Heart right ventricle (tissue), 16 donors: ENCODE measurements around the gene FOXP2. TPM values are rescaled to one million over a fixed set of nuclear protein-coding genes. Genes with fewer than 3 reads are reported as not detected.
A peak's percentile ranks its signal among the peaks of the same experiment; 100 is the strongest.

Experiments used
- ATAC-seq, 8 donors: fragments of 200-7000 bp; cut with Tn5 transposase; one replicate each; pipeline ENCODE4 v1.9.1; 2020; ENCODE audit warnings: mild to moderate bottlenecking in 8 of 8, moderate library complexity in 8 of 8, moderate number of reproducible peaks in 1 of 8
- DNase-seq, 2 donors: peaks; one replicate each; pipeline ENCODE4 v3.0.0-alpha.2; 2020
- H3K27ac ChIP-seq, 10 donors: fragments of 200-600 bp; sonication (generic) in 2 of 10; one replicate each; pipeline versions ENCODE4 v1.5.0 to v1.8.0; 2020 to 2022; ENCODE audit warnings: mild to moderate bottlenecking in 3 of 10
- H3K27me3 ChIP-seq, 7 donors: fragments of 200-600 bp; one replicate each; pipeline ENCODE4 v1.8.0; 2021 to 2022; ENCODE audit warnings: mild to moderate bottlenecking in 2 of 7
- H3K36me3 ChIP-seq, 9 donors: fragments of 200-600 bp; sonication (generic) in 1 of 9; one replicate each; pipeline versions ENCODE4 v1.5.0 to v1.8.0; 2020 to 2022; ENCODE audit warnings: mild to moderate bottlenecking in 2 of 9
- H3K4me1 ChIP-seq, 9 donors: fragments of 200-600 bp; sonication (generic) in 1 of 9; one replicate each; pipeline versions ENCODE4 v1.5.0 to v1.8.0; 2020 to 2022; ENCODE audit warnings: mild to moderate bottlenecking in 4 of 9
- H3K4me3 ChIP-seq, 10 donors: fragments of 200-600 bp; sonication (generic) in 2 of 10; one replicate each; pipeline versions ENCODE4 v1.5.0 to v1.8.0; 2020 to 2022; ENCODE audit warnings: mild to moderate bottlenecking in 7 of 10, moderate library complexity in 2 of 10
- H3K9me3 ChIP-seq, 11 donors: fragments of 200-600 bp in 10 of 11; sonication (generic) in 2 of 11; one replicate each; pipeline versions ENCODE4 v1.5.0 to v1.8.0; 2013 to 2022; ENCODE audit warnings: mild to moderate bottlenecking in 2 of 11, control low read depth in 1 of 11, moderate library complexity in 1 of 11
- CTCF ChIP-seq, 9 donors: fragments of 200-600 bp; sonication (generic) in 2 of 9; IDR thresholded peaks; one replicate each; pipeline versions ENCODE4 v1.5.0 to v1.8.0; 2021 to 2022; ENCODE audit warnings: antibody characterized with exemption in 9 of 9, mild to moderate bottlenecking in 5 of 9, moderate library complexity in 1 of 9
- WGBS, 2 donors: extraction: QIAGEN DNeasy Blood & Tissue Kit; methylation state at CpG; one replicate each; pipeline ENCODE4 v1.1.7; 2013; ENCODE audit warnings: inconsistent platforms in 1 of 2; 5-methylcytosine and 5-hydroxymethylcytosine counted together
- intact Hi-C, 10 donors: fragments of 100-400 bp; cut with DNase I; formaldehyde crosslinking; loops; one replicate each; pipeline versions ENCODE4 v1.11.1 to v1.14.2; 2022
- long read RNA-seq, 3 donors: library from polyadenylated mRNA; unstranded; transcript quantifications; one replicate each; pipeline ENCODE4 v2.0.0, GENCODE V29; 2020 to 2021
- polyA plus RNA-seq, 2 donors: library from polyadenylated mRNA; stranded (reverse); fragments of 200-250 nt; gene quantifications; one replicate each; pipeline ENCODE4 v1.2.3, GENCODE V29; 2013
- total RNA-seq, 10 donors: library from RNA; stranded (reverse); fragmentation: NEBNext Ultra II Directional in 3 of 10; extraction: Animal tissue kit (Norgen Biotek cat#: 25700) in 3 of 10; gene quantifications; one replicate each; pipeline versions ENCODE4 v1.2.1 to v1.2.4, GENCODE V29; 2021 to 2023
- donor health status: Arrhythmogenic right ventricular cardiomyopathy.
- donor health status: ischemic (EF 13 %, LVEDD 7.1; RV severe dilation, severe dysfunction).
- donor health status: healthy with polysubstance abuse.
- donor health status: DM: no; HTN: yes; CAD: no.
- donor health status: DM: no; HTN: no; CAD: no.
- donor health status: ischemic (EF 25% LVEDD 6.9; RV normal size, moderate dysfunction).
- donor health status: ischemic (EF 25% LVEDD 5.7; RV mildly dilated, moderate dysfunction).
- donor health status: healthy.
- donor health status: DM: yes; HTN: yes; CAD: no.
- donor health status: Ischemic cardiomyopathy.
- donor health status: ischemic (EF 35%, LVEDD 5.7; RV mildly dilated, moderate dysfunction).
- donor health status: nonischemic (EF 11% LVEDD 7.7; RV severe dilation, severe dysfunction).
- donor health status: DM: yes; HTN: yes; CAD: no.
- donor health status: PGD.
- donor health status: ischemic (EF 29% LVEDD 5.4; RV normal size, mild dysfunction).
- donor health status: nonischemic (EF 23%, LVEDD 6.1; RV moderate dilation, normal function).

FOXP2 gene
- 1 to 10 TPM; 1.3 to 4.7 (median 2.3) TPM for total RNA-seq
- 1 to 10 TPM in 1 of 2 donors, under 1 TPM in 1; 0.16 to 1.3 TPM for polyA plus RNA-seq
- long read RNA-seq, donor 1: 0 reads
- long read RNA-seq, donor 2, partial matches to known transcripts: 0 of 1 reads
- long read RNA-seq, donor 2, other reads (novel, unspliced or antisense): 1 of 1 reads
- long read RNA-seq, donor 3, partial matches to known transcripts: 0 of 5 reads
- long read RNA-seq, donor 3, other reads (novel, unspliced or antisense): 5 of 5 reads

GRCh38 chr7:114414156-114415063 is at the start of gene FOXP2:
TSS of gene FOXP2 (plus strand) at chr7:114414815. CDS start at chr7:114426512, 11,697 bp downstream.
- intact Hi-C loops: loop anchor here in 1 of 10 donors (10.0 kb wide), 1 partner anchor 330 kb away; no protein-coding TSS in a partner anchor
- WGBS, 2 donors: 9 to 13% methylated on average over 2 of the region's 2 CpGs

DNA sequence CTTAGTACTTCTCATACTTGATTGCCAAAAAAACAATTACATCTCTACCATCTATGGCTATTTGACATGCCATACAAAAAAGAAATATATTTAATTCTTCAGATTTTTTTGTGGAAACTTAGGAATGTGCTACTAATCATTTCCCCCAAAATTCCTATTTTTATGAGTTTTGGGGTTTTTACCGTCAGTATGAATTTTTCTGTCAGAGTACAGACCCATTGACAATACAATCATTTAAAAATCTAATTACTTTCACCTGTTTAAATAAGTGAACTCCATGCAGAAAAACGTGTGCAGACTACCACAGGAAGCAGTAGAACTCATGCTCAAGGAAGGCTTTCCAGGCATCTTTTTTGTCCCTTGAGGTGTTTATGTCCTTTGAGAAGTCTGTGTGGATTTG is 48.8 kb upstream of the FOXP2 start:
- H3K27me3 ChIP-seq: no peaks in the 10 kb centered on the region
- WGBS, 2 donors: 64 to 66% methylated on average over 2 of the region's 2 CpGs
- intact Hi-C loops: no loop called here
- H3K9me3 ChIP-seq: no peaks in the 10 kb centered on the region
- no peak for TF ChIP-seq CTCF (IDR thresholded peaks at IDR 0.05)
- no peaks in the 10 kb centered on the region for H3K4me1 ChIP-seq
- DNase-seq (no peak), ATAC-seq (no peak)
- no peak overlapping the region for H3K4me3 ChIP-seq
- H3K36me3 ChIP-seq: no peaks in the 10 kb centered on the region
- H3K27ac ChIP-seq: no peak overlapping the region

More at GRCh38 chr7:114414156-114415063, at the start of gene FOXP2:
- DNase-seq (no peak), ATAC-seq (peak in 4 of 8 donors; percentile 25 to 44 (median 30))
- Histone ChIP-seq H3K27ac (peak within 1 kb of the TSS in 4 of 10 donors; percentile 26 to 46 (median 36)), H3K36me3 (no peaks in the 10 kb centered on the region), H3K9me3 (no peaks in the 10 kb centered on the region), H3K4me3 (peak within 1 kb of the TSS in 7 of 10 donors; percentile 21 to 43 (median 37)), H3K27me3 (no peaks in the 10 kb centered on the region), H3K4me1 (peaks cover 0 to 5% (median 0%) of the 10 kb centered on the region in 9 donors)
- TF ChIP-seq CTCF (IDR thresholded peaks at IDR 0.05): no peak

GRCh38 chr7:114368492-114368891 is 46.1 kb upstream of the FOXP2 start:
- Histone ChIP-seq H3K4me3 (no peak overlapping the region), H3K27me3 (no peaks in the 10 kb centered on the region), H3K27ac (no peak overlapping the region), H3K4me1 (no peaks in the 10 kb centered on the region), H3K36me3 (no peaks in the 10 kb centered on the region), H3K9me3 (no peaks in the 10 kb centered on the region)
- intact Hi-C loops: no loop called here
- WGBS, 2 donors: 66 to 80% methylated on average over 2 of the region's 2 CpGs
- ATAC-seq (no peak), DNase-seq (no peak)
- TF ChIP-seq CTCF (IDR thresholded peaks at IDR 0.05): no peak

DNA sequence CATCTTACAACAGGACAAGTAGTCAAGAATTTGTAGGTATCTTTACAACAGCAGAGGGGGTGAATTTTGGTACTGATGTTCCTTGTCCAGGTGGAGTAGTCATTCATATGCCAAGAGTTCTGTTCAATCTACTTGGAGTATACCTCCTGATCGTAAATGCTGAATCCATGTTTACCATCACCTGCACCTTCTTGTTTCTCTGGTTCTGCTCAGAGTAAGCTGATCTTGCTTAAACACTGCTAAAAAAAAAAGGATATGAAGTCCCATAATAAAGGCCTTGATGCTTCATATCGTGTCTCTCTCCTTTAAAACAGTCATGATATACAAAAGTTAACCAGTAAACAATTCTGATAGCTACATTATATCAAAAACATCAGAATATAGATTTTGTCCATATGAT is 45.3 kb upstream of the FOXP2 start:
- H3K9me3 ChIP-seq: no peaks in the 10 kb centered on the region
- H3K27ac ChIP-seq: no peak overlapping the region
- intact Hi-C loops: no loop called here
- WGBS, 2 donors: 91 to 94% methylated on average over 2 of the region's 2 CpGs
- H3K36me3 ChIP-seq: no peaks in the 10 kb centered on the region
- TF ChIP-seq CTCF (IDR thresholded peaks at IDR 0.05): no peak
- no peak for ATAC-seq
- H3K4me1 ChIP-seq: no peaks in the 10 kb centered on the region
- no peaks in the 10 kb centered on the region for H3K27me3 ChIP-seq
- H3K4me3 ChIP-seq: no peak overlapping the region
- no peak for DNase-seq
